Activated CD4-positive, CD25-positive, alpha-beta regulatory T cell (primary cell): ENCODE data around the gene LRMDA.

Experiments
- DNase-seq, 4 experiments: peaks; one replicate each; lab custom pipeline; 2025; lab: John Stamatoyannopoulos, UW

Gene LRMDA

DNA sequence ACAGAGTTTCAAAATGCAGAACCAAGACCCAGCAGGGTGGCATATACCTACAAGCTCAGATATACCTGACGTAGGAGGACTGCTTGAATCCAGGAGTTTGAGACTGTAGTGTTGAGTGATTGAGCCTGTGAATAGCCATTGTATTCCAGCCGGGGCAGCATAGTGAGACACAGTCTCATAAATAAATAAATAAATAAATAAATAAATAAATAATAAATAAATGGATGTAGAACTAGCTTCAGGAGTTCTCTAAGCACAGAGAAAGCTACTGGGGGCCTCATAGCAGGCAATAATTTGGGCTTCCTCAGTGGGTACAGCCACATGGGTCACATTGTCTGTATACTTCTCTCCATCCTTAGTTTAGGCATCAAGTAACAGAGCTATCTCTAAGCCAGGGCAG lies 906.8 kb downstream of the LRMDA start:
- no peak for DNase-seq

- DNase-seq, result no peak
Measured at GRCh38 chr10:76341740-76342139, 910.3 kb downstream of the LRMDA start.

GRCh38 chr10:76342996-76343395 lies 911.6 kb downstream of the LRMDA start:
- no peak for DNase-seq

DNA sequence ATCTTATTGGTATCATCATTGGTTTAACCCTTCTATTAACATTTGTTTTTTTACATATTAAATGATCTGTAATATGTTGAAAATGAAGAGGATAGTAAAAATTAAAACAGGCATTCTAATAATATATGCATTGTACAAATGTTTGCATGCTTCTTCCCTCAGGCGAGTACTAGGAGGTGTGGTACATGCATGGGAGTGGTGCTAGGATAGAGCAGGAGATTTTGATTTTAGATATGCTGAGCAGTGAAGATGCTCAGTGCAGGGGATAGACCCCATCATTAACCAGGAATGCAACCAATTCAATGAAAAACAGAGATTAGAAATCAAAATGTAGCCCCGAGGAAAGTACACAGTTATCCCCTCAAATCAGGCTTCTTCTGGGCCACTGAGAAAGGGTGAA lies 916.4 kb downstream of the LRMDA start:
- DNase-seq, result no peak

GRCh38 chr10:76350583-76350982 lies 919.2 kb downstream of the LRMDA start:
- no peak for DNase-seq

DNA sequence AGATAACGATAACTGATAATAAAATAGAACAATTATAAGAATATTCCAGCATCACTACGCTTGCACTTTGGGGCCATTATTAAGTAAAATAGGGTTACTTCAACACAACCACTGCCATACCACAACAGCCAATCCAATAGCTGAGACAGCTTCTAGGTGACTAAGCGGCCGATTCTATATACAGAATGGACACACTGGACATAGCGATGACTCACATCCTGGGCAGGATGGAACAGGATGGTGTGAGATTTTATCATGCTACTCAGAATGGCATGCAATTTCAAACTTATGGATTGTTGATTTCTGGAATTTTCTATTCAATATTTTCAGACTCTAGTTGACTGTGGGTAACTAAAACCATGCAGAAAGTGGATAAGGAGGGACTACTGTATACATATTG lies 920.9 kb downstream of the LRMDA start:
- DNase-seq, result no peak

DNA sequence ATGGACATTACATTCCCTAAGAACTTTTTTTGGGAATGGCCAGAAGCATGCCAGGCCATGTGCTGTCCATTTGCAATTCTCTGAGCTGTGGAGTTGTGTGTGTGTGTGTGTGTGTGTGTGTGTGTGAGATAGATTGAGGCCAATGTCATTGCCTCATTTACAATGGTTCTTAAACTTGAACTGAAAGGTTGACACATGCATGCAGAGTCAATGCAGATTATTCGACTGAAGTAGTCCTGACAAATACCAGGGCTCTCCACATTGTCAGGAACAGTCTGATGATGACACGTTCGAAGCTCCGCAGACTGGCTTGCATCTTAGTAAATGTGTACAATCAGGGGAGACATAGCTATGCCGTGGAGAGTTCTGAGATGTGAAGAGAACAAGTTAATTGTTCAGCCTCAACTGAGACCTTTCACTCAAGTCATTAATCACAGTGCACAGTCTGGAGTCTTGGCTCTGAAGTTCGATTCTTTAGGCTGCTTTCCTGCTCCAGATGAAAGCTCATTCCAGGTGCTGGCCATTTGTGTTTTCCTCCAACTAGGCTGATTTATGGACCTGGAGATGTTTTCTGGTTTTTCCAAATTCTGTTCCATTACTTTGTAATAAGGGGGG lies 921.9 kb downstream of the LRMDA start:
- DNase-seq, result no peak

DNA sequence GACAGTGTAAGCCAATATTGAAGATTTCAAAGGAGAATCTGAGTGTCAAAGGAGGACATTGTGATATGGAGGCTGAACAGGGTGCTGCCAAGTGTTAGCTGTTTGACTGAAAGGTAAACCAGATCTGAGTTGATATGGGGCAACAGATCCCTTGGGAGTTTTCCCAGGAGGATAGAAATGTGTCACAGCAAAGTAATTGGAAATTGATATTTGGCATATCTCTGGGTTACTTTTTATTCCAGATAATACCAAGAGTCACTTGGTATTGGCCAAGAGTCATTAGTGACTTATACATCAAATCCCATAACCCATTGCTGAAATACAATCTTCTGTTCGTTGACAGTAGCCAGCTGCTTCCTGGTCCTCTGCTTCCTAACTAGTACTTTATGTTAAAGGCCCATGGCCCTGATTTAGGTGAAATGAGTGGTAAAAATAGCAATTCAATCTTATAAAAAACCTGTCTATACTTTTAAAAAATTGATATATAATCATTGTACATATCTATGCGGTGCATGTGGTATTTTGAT lies 922.9 kb downstream of the LRMDA start:
- no peak for DNase-seq

GRCh38 chr10:76354921-76355320 lies 923.5 kb downstream of the LRMDA start:
- no peak for DNase-seq

GRCh38 chr10:76356557-76356956 lies 925.1 kb downstream of the LRMDA start:
- no peak for DNase-seq

DNA sequence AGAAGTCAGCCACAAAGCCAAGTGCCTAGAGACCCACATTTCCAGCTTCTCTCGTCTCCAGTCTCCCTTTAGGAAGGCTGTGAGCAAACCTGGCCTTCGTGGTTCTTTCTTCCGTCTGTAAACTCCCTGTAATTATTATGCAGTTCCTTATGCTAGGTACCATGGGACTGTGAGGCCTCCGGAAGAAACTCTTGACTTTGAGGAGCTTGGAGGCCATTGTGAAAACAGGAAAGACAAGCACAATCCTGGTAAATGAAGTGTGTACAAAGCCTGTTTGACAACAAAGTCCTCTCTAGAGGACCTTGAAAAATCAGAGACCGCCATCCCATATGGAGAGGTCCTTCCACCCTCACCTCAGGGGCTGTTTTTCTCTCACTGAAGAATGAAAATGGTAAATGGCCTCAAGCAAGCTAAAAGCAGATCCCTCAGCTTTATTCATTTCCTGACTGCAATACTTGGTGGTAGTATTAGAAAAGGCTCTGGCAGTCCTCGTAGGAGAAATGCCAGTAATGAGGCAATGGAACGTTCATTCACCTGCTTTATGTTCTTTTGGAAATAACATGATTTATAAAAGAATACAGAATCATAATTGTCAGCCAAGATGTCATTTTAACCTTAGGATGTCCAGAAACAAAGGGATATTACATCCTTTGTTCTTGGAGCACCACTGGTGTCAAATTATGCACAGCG lies 926.4 kb downstream of the LRMDA start:
- DNase-seq, result no peak

GRCh38 chr10:76358743-76359395 lies 927.4 kb downstream of the LRMDA start:
- DNase-seq, result no peak

GRCh38 chr10:76375761-76376160 lies 944.3 kb downstream of the LRMDA start:
- no peak for DNase-seq

DNA sequence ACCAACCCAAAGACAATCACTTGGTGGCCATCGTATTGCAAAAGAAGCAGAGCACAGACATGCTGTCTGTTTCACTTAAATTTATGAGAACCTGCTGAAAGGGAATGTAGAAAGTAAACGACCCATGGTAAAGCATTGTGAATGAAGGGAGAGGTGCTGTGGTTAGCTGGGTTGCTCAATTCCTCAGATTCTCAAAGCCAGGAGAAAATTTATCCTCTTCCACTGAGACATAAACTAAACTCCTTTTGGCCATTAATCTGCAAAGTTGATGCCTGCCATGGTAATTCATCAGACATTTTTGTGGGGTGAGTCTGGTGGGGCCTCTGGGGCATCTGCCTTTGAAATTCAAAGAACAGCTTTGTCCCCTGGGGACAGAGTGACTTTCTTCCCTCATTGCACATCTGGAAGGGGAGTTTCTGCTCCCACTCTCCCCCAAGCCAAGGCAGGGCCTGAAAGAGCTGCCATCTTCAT lies 951.0 kb downstream of the LRMDA start:
- no peak for DNase-seq

- no peak for DNase-seq
Measured at GRCh38 chr10:76388321-76389023, 957.0 kb downstream of the LRMDA start.

- DNase-seq, result no peak
Measured at GRCh38 chr10:76393875-76394706, 962.7 kb downstream of the LRMDA start.

DNA sequence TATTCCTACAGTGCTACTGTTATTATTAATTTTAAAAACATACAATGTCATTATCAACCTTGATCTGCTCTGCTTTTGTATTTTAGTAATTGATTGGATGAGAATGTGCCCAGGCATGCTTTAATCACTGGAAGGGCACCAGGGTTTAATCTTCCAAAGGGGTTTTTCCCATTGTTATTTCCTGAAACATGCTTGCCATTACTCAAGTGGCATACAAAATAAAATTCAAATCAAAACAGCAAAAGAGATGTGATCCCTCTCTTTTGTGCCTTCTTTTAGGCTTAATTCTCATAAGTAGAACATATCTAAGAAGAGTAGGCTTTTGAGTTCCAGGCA lies 963.3 kb downstream of the LRMDA start:
- no peak for DNase-seq

- DNase-seq, result no peak
Measured at GRCh38 chr10:76395251-76395650, 963.8 kb downstream of the LRMDA start.

- DNase-seq, result no peak
Measured at GRCh38 chr10:76396134-76396533, 964.7 kb downstream of the LRMDA start.

GRCh38 chr10:76397181-76398042 lies 966.0 kb downstream of the LRMDA start:
- no peak for DNase-seq
